ENCODE data around the gene CABP7. TPM values are rescaled to one million over a fixed set of nuclear protein-coding genes. Genes with fewer than 3 reads are reported as not detected.

Gene CABP7
- total RNA-seq, 2 donors from 2014 or later: 0.14 TPM; not detected in 1

- H3K36me3 ChIP-seq: peaks cover 4% of the 10 kb centered on the region
- no peaks in the 10 kb centered on the region for H3K27me3 ChIP-seq (replicated peaks; ENCODE audit: insufficient read depth)
- no peaks in the 10 kb centered on the region for H3K4me1 ChIP-seq (ENCODE audit: control insufficient read depth in 1 of 2, low read depth in 2 of 2)
- no peak for TF ChIP-seq CTCF (IDR thresholded peaks at IDR 0.05)
- no peak overlapping the region for H3K27ac ChIP-seq
- no peak for DNase-seq (ENCODE audit: low spot score)
- ATAC-seq (ENCODE audit: insufficient number of reproducible peaks, low FRiP score, low read depth): no peak
- H3K9me3 ChIP-seq: no peaks in the 10 kb centered on the region
- H3K4me3 ChIP-seq: no peak overlapping the region
Measured at GRCh38 chr22:29727131-29727523, 7.3 kb downstream of the CABP7 start.

- no peaks in the 10 kb centered on the region for H3K4me1 ChIP-seq (ENCODE audit: control insufficient read depth in 1 of 2, low read depth in 2 of 2)
- H3K27me3 ChIP-seq (replicated peaks; ENCODE audit: insufficient read depth): no peaks in the 10 kb centered on the region
- no peak overlapping the region for H3K27ac ChIP-seq
- TF ChIP-seq CTCF (IDR thresholded peaks at IDR 0.05): no peak
- DNase-seq (ENCODE audit: low spot score) (no peak), ATAC-seq (ENCODE audit: insufficient number of reproducible peaks, low FRiP score, low read depth) (no peak)
- H3K36me3 ChIP-seq: peaks cover 4% of the 10 kb centered on the region
- no peaks in the 10 kb centered on the region for H3K9me3 ChIP-seq
- no peak overlapping the region for H3K4me3 ChIP-seq
Measured at GRCh38 chr22:29729161-29729560, 9.4 kb downstream of the CABP7 start.

- TF ChIP-seq CTCF (IDR thresholded peaks at IDR 0.05): no peak
- Histone ChIP-seq H3K27ac (no peak overlapping the region), H3K4me1 (ENCODE audit: control insufficient read depth in 1 of 2, low read depth in 2 of 2) (no peaks in the 10 kb centered on the region), H3K9me3 (no peaks in the 10 kb centered on the region), H3K27me3 (replicated peaks; ENCODE audit: insufficient read depth) (no peaks in the 10 kb centered on the region), H3K4me3 (no peak overlapping the region), H3K36me3 (peaks cover 11% of the 10 kb centered on the region)
- ATAC-seq (ENCODE audit: insufficient number of reproducible peaks, low FRiP score, low read depth) (no peak), DNase-seq (ENCODE audit: low spot score) (no peak)
Measured at GRCh38 chr22:29731058-29731850, 11.5 kb downstream of the CABP7 start.

- Histone ChIP-seq H3K9me3 (no peaks in the 10 kb centered on the region), H3K4me3 (no peak overlapping the region), H3K4me1 (ENCODE audit: control insufficient read depth in 1 of 2, low read depth in 2 of 2) (no peaks in the 10 kb centered on the region), H3K27me3 (replicated peaks; ENCODE audit: insufficient read depth) (no peaks in the 10 kb centered on the region), H3K27ac (no peak overlapping the region), H3K36me3 (peaks cover 12% of the 10 kb centered on the region)
- no peak for DNase-seq (ENCODE audit: low spot score)
- no peak for ATAC-seq (ENCODE audit: insufficient number of reproducible peaks, low FRiP score, low read depth)
- no peak for TF ChIP-seq CTCF (IDR thresholded peaks at IDR 0.05)
Measured at GRCh38 chr22:29732883-29733282, 13.1 kb downstream of the CABP7 start.

GRCh38 chr22:29733362-29734201 is 13.8 kb downstream of the CABP7 start:
- no peaks in the 10 kb centered on the region for H3K4me1 ChIP-seq (ENCODE audit: control insufficient read depth in 1 of 2, low read depth in 2 of 2)
- ATAC-seq (ENCODE audit: insufficient number of reproducible peaks, low FRiP score, low read depth) (no peak), DNase-seq (ENCODE audit: low spot score) (no peak)
- no peaks in the 10 kb centered on the region for H3K9me3 ChIP-seq
- no peak overlapping the region for H3K27ac ChIP-seq
- no peaks in the 10 kb centered on the region for H3K27me3 ChIP-seq (replicated peaks; ENCODE audit: insufficient read depth)
- H3K4me3 ChIP-seq: no peak overlapping the region
- TF ChIP-seq CTCF (IDR thresholded peaks at IDR 0.05): no peak
- H3K36me3 ChIP-seq: peaks cover 12% of the 10 kb centered on the region

Data from thoracic aorta (tissue), 2 donors.